Glutamatergic neuron (in vitro differentiated cells): ENCODE results near the gene LDAH. TPM values are rescaled to one million over a fixed set of nuclear protein-coding genes. Genes with fewer than 3 reads are reported as not detected.

Experiments used
- DNase-seq: peaks from one replicate; pipeline ENCODE4 v3.0.0; 2022
- H3K27ac Mint-ChIP-seq: one replicate; pipeline ENCODE4 v1.8.0; 2020; ENCODE audit warnings: mild to moderate bottlenecking, mixed read lengths, inconsistent platforms; ENCODE audit not compliant: unreplicated experiment
- H3K27me3 Mint-ChIP-seq: one replicate; pipeline ENCODE4 v1.8.0; 2020; ENCODE audit warnings: mild to moderate bottlenecking, moderate library complexity, mixed read lengths, inconsistent platforms; ENCODE audit not compliant: unreplicated experiment
- H3K36me3 Mint-ChIP-seq: one replicate; pipeline ENCODE4 v1.8.0; 2020; ENCODE audit warnings: mild to moderate bottlenecking, mixed read lengths, inconsistent platforms; ENCODE audit not compliant: unreplicated experiment
- H3K4me1 Mint-ChIP-seq: one replicate; pipeline ENCODE4 v1.8.0; 2020; ENCODE audit warnings: mild to moderate bottlenecking, low read depth, mixed read lengths, inconsistent platforms; ENCODE audit not compliant: unreplicated experiment
- H3K4me3 Mint-ChIP-seq: one replicate; pipeline ENCODE4 v1.8.0; 2020; ENCODE audit warnings: mild to moderate bottlenecking, mixed read lengths, inconsistent platforms; ENCODE audit not compliant: unreplicated experiment
- H3K9me3 Mint-ChIP-seq: one replicate; pipeline ENCODE4 v1.8.0; 2020; ENCODE audit warnings: mild to moderate bottlenecking, moderate library complexity, mixed read lengths, inconsistent platforms; ENCODE audit not compliant: unreplicated experiment
- total RNA-seq: library from RNA; stranded (reverse); fragmentation: NEBNext Ultra II Directional; extraction: Animal tissue kit (Norgen Biotek cat#: 25700); gene quantifications from one replicate; pipeline ENCODE4 v1.2.1, GENCODE V29; 2021; ENCODE audit not compliant: unreplicated experiment
- TF ChIP-seq, protein P1 (sequence below): fragments of 200-600 bp; sonication (generic); IDR thresholded peaks from one replicate; pipeline ENCODE4 v1.5.0; 2021; ENCODE audit not compliant: partially characterized antibody, unreplicated experiment

Gene LDAH
- total RNA-seq, 1 donor from 2014 or later = 33.7 TPM

DNA sequence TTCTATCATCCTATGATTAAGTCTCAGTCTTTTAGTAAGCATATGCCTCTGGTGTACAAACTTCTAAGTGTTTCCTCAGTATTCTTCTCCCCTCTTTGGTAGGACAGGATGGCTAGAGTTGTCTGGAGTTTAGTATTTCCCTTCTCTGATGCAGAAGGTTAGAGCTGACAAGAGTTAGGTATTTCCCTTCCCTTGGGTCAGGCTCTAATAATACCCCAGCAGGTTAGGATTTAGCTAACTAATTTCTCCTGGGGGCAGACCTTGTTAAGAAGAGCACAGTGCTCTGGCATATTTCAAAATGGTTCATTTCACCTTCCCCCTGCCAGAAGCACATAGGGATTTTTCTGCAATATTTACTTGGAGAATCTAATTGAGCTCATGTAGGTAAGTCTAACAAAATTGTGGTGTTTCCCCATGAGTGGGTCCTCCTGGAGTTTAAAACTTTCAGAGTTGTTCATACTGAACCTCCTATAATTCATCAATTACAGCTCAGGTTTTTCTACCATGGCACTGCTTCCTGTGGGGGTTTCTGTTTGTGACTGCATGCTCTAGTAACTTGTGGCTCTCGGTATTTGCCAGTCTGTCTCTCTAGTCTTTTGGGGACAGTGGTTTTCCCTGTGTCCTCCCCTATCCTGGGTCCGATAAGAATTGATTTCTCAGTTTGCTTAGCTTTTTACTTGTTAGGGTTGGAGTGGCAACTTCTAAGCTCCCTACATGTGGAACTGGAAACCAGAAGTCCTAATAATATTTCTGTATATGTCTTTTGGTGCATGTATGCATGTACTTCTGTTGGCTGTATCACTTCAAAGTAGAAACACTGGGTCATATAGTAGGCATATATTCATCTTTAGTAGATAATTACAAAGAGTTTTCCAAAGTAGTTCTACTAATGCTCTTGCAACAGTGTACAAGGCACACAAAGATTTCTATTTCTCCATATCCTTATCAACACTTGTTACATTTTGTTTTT lies 78.2 kb downstream of the LDAH start:
- H3K4me1 Mint-ChIP-seq = no peaks in the 10 kb centered on the region
- DNase-seq = no peak
- TF ChIP-seq, protein P1, sequence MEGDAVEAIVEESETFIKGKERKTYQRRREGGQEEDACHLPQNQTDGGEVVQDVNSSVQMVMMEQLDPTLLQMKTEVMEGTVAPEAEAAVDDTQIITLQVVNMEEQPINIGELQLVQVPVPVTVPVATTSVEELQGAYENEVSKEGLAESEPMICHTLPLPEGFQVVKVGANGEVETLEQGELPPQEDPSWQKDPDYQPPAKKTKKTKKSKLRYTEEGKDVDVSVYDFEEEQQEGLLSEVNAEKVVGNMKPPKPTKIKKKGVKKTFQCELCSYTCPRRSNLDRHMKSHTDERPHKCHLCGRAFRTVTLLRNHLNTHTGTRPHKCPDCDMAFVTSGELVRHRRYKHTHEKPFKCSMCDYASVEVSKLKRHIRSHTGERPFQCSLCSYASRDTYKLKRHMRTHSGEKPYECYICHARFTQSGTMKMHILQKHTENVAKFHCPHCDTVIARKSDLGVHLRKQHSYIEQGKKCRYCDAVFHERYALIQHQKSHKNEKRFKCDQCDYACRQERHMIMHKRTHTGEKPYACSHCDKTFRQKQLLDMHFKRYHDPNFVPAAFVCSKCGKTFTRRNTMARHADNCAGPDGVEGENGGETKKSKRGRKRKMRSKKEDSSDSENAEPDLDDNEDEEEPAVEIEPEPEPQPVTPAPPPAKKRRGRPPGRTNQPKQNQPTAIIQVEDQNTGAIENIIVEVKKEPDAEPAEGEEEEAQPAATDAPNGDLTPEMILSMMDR = no peak
- H3K27ac Mint-ChIP-seq = no peak overlapping the region
- H3K9me3 Mint-ChIP-seq = no peaks in the 10 kb centered on the region
- H3K4me3 Mint-ChIP-seq = no peak overlapping the region
- no peaks in the 10 kb centered on the region for H3K27me3 Mint-ChIP-seq
- H3K36me3 Mint-ChIP-seq = no peaks in the 10 kb centered on the region

DNA sequence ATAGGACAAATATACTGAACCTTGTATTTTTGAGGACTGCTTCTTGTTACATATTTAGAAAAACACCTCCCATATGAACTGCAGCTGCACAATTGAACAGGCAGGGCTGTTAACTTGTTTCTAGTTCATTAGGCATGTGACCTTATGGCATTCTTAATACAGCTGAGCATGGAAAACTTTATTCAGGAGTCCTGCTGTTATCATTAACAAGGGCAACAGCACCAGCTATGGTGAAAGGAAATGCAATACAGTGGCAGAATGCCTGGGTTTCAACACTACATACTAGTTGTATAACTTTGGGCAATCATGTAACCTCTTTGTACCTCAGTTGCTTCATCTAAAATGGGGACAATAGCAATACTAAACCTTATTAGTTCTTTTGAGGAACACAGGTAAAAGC lies 84.1 kb downstream of the LDAH start:
- DNase-seq = no peak
- no peaks in the 10 kb centered on the region for H3K4me1 Mint-ChIP-seq
- H3K27me3 Mint-ChIP-seq = no peaks in the 10 kb centered on the region
- no peak overlapping the region for H3K4me3 Mint-ChIP-seq
- H3K27ac Mint-ChIP-seq = no peak overlapping the region
- H3K36me3 Mint-ChIP-seq = no peaks in the 10 kb centered on the region
- TF ChIP-seq, protein P1 = no peak
- H3K9me3 Mint-ChIP-seq = no peaks in the 10 kb centered on the region

DNA sequence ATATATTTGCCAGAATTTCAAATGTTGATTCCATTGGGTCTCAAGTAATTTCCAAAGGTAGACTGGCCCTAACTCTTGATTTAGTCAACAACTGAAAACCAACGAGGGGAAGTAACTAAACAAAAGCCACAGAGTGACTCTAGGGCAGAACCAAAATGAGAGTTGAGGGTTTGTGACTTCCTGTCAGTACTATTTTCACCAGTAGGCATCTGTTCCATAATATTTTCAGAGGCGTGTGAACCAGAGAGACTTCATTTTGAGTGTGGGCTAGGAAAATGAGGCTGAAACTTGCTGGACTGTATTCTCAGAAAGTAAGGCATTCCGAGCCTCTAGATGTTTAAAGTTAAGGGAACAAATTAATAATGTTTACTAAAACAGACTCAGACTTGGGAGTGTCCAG lies 85.4 kb downstream of the LDAH start:
- DNase-seq = no peak
- Mint-ChIP-seq H3K9me3 (no peaks in the 10 kb centered on the region), H3K4me3 (no peak overlapping the region), H3K27me3 (no peaks in the 10 kb centered on the region), H3K36me3 (no peaks in the 10 kb centered on the region), H3K27ac (no peak overlapping the region), H3K4me1 (no peaks in the 10 kb centered on the region)
- TF ChIP-seq, protein P1 = no peak

DNA sequence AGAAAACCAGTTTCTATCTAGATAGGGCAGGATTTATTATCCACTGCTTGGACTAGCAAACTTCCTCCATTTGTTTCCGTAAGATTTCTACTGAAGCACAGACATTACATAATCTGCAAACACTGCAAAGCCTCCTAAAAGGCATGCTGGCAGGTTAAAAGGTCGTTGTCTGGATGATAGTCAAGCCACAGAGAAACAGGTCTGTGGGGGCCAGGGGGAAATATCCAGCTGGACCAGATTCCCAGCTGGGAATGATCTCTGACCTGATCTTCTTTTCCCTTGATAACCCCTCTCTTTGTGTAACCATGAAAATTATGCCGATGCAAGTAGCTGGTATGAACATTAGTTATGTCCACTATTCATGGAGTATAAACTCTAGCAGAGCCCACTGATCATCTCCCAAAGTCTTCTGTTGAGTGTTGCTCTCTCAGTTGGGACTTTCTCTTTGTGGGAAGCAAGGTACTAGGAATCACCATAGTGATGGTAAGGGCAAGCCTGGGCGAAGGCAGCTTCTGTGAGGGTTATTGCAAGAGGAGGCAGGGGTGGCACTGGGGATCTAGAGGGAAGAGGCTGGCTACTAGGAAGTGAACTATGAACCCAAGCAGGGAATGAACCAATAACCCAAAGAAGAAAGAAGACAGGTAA lies 94.7 kb downstream of the LDAH start:
- no peaks in the 10 kb centered on the region for H3K36me3 Mint-ChIP-seq
- no peaks in the 10 kb centered on the region for H3K27me3 Mint-ChIP-seq
- peaks cover 7% of the 10 kb centered on the region for H3K4me1 Mint-ChIP-seq
- no peaks in the 10 kb centered on the region for H3K9me3 Mint-ChIP-seq
- no peak overlapping the region for H3K4me3 Mint-ChIP-seq
- DNase-seq = no peak
- TF ChIP-seq, protein P1 = no peak
- peak overlapping the region; percentile 10 for H3K27ac Mint-ChIP-seq

DNA sequence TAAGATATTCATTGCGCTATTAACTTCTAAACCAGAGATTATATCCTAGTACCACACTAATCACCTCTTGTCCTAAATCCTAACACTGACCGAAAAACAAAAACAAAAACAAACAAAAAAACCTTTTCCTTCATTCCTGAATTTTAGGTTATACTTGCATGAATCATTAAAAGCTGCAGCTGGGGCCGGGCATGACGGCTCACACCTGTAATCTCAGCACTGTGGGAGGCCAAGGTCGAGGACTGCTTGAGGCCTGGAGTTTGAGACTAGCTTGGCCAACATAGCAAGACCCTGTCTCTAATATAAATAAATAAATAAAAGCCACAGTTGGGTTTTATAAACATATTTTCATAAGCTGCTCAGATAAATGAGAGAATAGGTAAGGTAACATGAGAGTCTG lies 96.0 kb downstream of the LDAH start:
- peaks cover 7% of the 10 kb centered on the region for H3K4me1 Mint-ChIP-seq
- no peaks in the 10 kb centered on the region for H3K9me3 Mint-ChIP-seq
- H3K4me3 Mint-ChIP-seq = no peak overlapping the region
- no peaks in the 10 kb centered on the region for H3K36me3 Mint-ChIP-seq
- no peak overlapping the region for H3K27ac Mint-ChIP-seq
- TF ChIP-seq, protein P1 = no peak
- H3K27me3 Mint-ChIP-seq = no peaks in the 10 kb centered on the region
- no peak for DNase-seq
